Upper lobe of left lung (tissue), 6 donors: ENCODE data around the gene CD34. TPM values are rescaled to one million over a fixed set of nuclear protein-coding genes. Genes with fewer than 3 reads are reported as not detected.
"Not testable (repeated sequence)": the region's sequence is repeated elsewhere in the genome, so short reads cannot be mapped to it uniquely, and the experiment has no call there.

Source experiments
- ATAC-seq, 2 donors: fragments of 200-7000 bp; cut with Tn5 transposase; one replicate each; pipeline ENCODE4 v1.9.1; 2022; ENCODE audit warnings: mild to moderate bottlenecking in 2 of 2, moderate library complexity in 2 of 2; ENCODE audit not compliant: low FRiP score in 2 of 2
- DNase-seq, 2 donors: peaks; one replicate each; pipeline ENCODE4 v3.0.0-alpha.2; 2019 to 2020
- H3K27ac ChIP-seq, 4 donors: fragments of 200-600 bp; sonication (generic); one replicate each; pipeline ENCODE4 v1.5.1; 2016 to 2019
- H3K27me3 ChIP-seq, 4 donors: fragments of 200-600 bp; sonication (generic); one replicate each; pipeline ENCODE4 v1.5.1; 2017 to 2019
- H3K36me3 ChIP-seq, 4 donors: fragments of 200-600 bp; sonication (generic); one replicate each; pipeline ENCODE4 v1.5.1; 2016 to 2019
- H3K4me1 ChIP-seq, 4 donors: fragments of 200-600 bp; sonication (generic); one replicate each; pipeline ENCODE4 v1.5.1; 2018 to 2019
- H3K4me3 ChIP-seq, 4 donors: fragments of 200-600 bp; sonication (generic); one replicate each; pipeline ENCODE4 v1.5.1; 2017 to 2019; ENCODE audit warnings: mild to moderate bottlenecking in 2 of 4, moderate library complexity in 1 of 4
- H3K9me3 ChIP-seq, 4 donors: fragments of 200-600 bp; sonication (generic); one replicate each; pipeline ENCODE4 v1.5.1; 2018 to 2019
- EP300 ChIP-seq, 4 donors: sonication (generic); formaldehyde crosslinking; IDR thresholded peaks; one replicate each; pipeline ENCODE4 v1.5.1; 2017; ENCODE audit warnings: antibody characterized with exemption in 4 of 4, control low read depth in 2 of 4
- POLR2A ChIP-seq, 4 donors: fragments of 450-650 bp; IDR thresholded peaks; one replicate each; pipeline ENCODE4 v1.5.1; 2016 to 2017; ENCODE audit warnings: antibody characterized with exemption in 4 of 4, mild to moderate bottlenecking in 2 of 4
- POLR2AphosphoS5 ChIP-seq, 2 donors: sonication (generic); formaldehyde crosslinking; IDR thresholded peaks; one replicate each; pipeline ENCODE4 v1.5.1; 2017; ENCODE audit warnings: antibody characterized with exemption in 2 of 2
- WGBS, 2 donors: methylation state at CpG; one replicate each; pipeline ENCODE4 v1.1.5; 2017 to 2018; 5-methylcytosine and 5-hydroxymethylcytosine counted together
- total RNA-seq, 6 donors: library from RNA; depleted of rRNA in 4 of 6; stranded (reverse); fragments of >200 nt in 4 of 6; gene quantifications; one replicate each; pipeline versions ENCODE4 v1.1.0 to v1.2.1, GENCODE V29; 2016 to 2021
- TF ChIP-seq, protein P1 (sequence below), 6 experiments: fragments of 450-650 bp in 4 of 6; fragments of 200-600 bp in 2 of 6; sonication (generic) in 2 of 6; IDR thresholded peaks; one replicate each; pipeline ENCODE4 v1.5.1; 2016 to 2019; ENCODE audit warnings: antibody characterized with exemption in 6 of 6
- donor health status: DM: no; HTN: no; CAD: no; lungs with moderate emphysema.
- donor health status: DM: no; HTN: yes; CAD: no; lungs with severe emphysema.

CD34 gene
- total RNA-seq, 6 donors from 2014 or later: 8.8 to 78.2 (median 22.4) TPM

DNA sequence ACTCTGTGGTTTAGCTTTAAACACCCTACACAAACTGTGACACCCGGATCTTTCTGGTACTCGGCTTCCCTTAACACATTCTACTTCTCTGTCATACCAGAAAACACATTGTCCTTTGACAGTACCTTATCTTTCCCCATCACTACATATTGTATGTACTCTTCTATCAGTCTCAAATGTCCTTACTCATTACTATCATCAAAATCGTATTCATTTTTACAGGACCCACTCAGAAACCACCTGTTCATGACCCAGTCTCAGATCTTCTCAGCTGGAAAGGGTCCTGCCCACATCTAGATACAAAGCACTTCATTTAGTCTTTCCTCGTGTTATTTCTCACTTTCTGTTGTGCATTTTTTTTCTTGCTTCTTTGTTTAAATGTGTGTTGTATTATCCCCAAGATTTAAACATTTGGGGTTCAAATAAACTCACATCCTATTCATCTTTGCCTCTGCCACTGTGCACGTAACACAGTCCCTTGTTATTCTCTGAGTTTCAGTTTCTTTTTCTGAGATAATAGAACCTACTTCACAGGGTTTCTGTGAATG is 27.7 kb downstream of the CD34 start:
- DNase-seq (no peak), ATAC-seq (no peak)
- WGBS, 2 donors: 37% methylated on average over 5 of the region's 5 CpGs
- H3K36me3 ChIP-seq: no peaks in the 10 kb centered on the region
- H3K4me3 ChIP-seq: peak overlapping the region in 2 of 4 donors; percentile 7 to 30
- H3K9me3 ChIP-seq: no peaks in the 10 kb centered on the region
- peak overlapping the region; percentile 19 to 88 (median 76) for H3K27ac ChIP-seq
- H3K27me3 ChIP-seq: no peaks in the 10 kb centered on the region
- TF ChIP-seq POLR2AphosphoS5 (IDR thresholded peaks at IDR 0.05) (no peak), POLR2A (IDR thresholded peaks at IDR 0.05) (no peak), EP300 (IDR thresholded peaks at IDR 0.05) (no peak)
- TF ChIP-seq, protein P1, sequence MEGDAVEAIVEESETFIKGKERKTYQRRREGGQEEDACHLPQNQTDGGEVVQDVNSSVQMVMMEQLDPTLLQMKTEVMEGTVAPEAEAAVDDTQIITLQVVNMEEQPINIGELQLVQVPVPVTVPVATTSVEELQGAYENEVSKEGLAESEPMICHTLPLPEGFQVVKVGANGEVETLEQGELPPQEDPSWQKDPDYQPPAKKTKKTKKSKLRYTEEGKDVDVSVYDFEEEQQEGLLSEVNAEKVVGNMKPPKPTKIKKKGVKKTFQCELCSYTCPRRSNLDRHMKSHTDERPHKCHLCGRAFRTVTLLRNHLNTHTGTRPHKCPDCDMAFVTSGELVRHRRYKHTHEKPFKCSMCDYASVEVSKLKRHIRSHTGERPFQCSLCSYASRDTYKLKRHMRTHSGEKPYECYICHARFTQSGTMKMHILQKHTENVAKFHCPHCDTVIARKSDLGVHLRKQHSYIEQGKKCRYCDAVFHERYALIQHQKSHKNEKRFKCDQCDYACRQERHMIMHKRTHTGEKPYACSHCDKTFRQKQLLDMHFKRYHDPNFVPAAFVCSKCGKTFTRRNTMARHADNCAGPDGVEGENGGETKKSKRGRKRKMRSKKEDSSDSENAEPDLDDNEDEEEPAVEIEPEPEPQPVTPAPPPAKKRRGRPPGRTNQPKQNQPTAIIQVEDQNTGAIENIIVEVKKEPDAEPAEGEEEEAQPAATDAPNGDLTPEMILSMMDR (IDR thresholded peaks at IDR 0.05): no peak
- peaks cover 18 to 46% (median 25%) of the 10 kb centered on the region in 4 donors for H3K4me1 ChIP-seq

DNA sequence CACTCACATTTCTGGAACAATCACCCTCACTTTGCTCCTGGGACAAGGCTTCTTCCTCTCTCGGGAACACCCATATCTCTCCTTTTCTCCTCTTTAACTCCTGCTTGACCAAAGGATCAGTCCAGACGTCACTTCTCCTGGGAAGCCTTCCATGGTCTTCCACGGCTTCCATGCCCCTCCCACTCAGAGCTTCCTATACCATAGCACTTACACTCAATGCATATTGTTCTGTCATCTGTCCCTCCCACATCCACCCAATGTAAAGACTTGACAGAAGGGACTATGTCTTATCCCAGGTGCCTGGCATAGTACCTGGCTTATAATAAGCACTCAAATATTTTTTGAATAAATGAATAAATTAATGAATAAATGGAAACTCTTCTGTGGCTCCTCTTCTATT is 28.2 kb downstream of the CD34 start:
- no peaks in the 10 kb centered on the region for H3K9me3 ChIP-seq
- H3K36me3 ChIP-seq: no peaks in the 10 kb centered on the region
- H3K27me3 ChIP-seq: no peaks in the 10 kb centered on the region
- H3K4me3 ChIP-seq: peak overlapping the region in 1 of 4 donors; percentile 30
- 43 to 45% methylated on average over 3 of the region's 3 CpGs for WGBS, 2 donors
- H3K4me1 ChIP-seq: peaks cover 16 to 41% (median 23%) of the 10 kb centered on the region in 4 donors
- peak overlapping the region; percentile 28 to 88 (median 76) for H3K27ac ChIP-seq
- TF ChIP-seq POLR2AphosphoS5 (IDR thresholded peaks at IDR 0.05) (no peak), EP300 (IDR thresholded peaks at IDR 0.05) (no peak), POLR2A (IDR thresholded peaks at IDR 0.05) (no peak)
- TF ChIP-seq, protein P1 (IDR thresholded peaks at IDR 0.05): no peak
- DNase-seq (no peak), ATAC-seq (no peak)

DNA sequence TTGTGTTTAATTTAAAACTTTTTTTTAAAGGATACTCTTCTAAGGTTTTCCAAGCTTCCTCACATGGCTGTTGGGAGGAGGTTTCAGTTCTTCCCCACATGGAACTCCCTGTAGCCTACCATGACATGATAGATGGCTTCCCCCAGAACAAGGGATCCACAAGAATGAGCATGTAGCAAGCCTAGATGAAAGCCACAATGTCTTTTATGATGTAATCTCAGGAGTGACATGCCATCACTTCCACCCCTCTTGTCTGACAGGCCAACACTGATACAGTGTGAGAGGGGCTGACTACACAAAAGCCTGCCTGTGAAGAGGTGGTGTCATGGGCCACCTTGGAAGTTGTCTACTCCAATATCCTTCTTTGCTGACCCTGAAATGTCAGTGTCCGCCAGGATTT is 32.0 kb downstream of the CD34 start:
- ATAC-seq (no peak), DNase-seq (no peak)
- peaks cover 5 to 15% (median 11%) of the 10 kb centered on the region in 4 donors for H3K4me1 ChIP-seq
- WGBS, 2 donors: 88 to 90% methylated on average over 1 of the region's 1 CpG
- H3K9me3 ChIP-seq: no peaks in the 10 kb centered on the region
- no peaks in the 10 kb centered on the region for H3K36me3 ChIP-seq
- H3K27me3 ChIP-seq: no peaks in the 10 kb centered on the region
- TF ChIP-seq POLR2A (IDR thresholded peaks at IDR 0.05): no peak
- TF ChIP-seq, protein P1 (IDR thresholded peaks at IDR 0.05): no peak
- TF ChIP-seq EP300 (IDR thresholded peaks at IDR 0.05): no peak
- TF ChIP-seq POLR2AphosphoS5 (IDR thresholded peaks at IDR 0.05): no peak
- H3K4me3 ChIP-seq: no peak overlapping the region
- H3K27ac ChIP-seq: no peak overlapping the region

DNA sequence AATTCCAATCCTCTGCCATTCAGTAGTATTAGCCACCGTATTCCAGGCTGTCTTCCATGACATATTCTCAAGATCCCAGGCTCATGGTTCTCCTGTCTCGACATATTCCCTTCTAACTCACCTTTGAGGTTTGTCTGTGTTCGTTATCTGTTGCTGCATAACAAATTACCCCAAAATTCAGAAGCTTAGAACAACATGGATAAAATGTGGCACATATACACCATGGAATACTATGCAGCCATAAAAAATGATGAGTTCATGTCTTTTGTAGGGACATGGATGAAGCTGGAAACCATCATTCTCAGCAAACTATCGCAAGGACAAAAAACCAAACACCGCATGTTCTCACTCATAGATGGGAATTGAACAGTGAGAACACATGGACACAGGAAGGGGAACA is 33.0 kb downstream of the CD34 start:
- 90 to 98% methylated on average over 4 of the region's 5 CpGs for WGBS, 2 donors
- H3K36me3 ChIP-seq, H3K27me3 ChIP-seq, H3K9me3 ChIP-seq, H3K4me3 ChIP-seq, ATAC-seq, DNase-seq, H3K27ac ChIP-seq: not testable (repeated sequence)
- H3K4me1 ChIP-seq: peaks cover 11 to 22% (median 17%) of the 10 kb centered on the region in 4 donors

DNA sequence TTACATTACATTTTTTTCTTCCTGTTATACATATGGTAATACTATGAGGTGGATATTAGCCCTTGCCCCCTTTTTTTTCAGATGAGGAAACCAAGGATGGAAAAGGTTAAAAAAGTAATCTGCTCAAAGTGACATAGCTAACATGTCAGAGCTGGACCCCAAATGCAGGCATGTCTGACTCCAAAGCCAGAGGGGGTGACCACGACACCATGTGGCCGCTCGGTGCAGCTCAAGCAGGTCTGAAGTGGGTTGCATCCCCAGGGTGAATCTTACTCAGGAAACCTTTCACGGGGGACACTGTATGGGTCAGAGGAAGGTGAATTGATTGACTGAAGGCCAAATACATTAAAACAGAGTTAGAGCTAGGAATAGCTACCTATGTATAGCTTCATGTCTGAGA is 34.8 kb downstream of the CD34 start:
- WGBS, 2 donors: 51 to 66% methylated on average over 4 of the region's 4 CpGs
- DNase-seq (no peak), ATAC-seq (no peak)
- TF ChIP-seq POLR2A (IDR thresholded peaks at IDR 0.05) (no peak), POLR2AphosphoS5 (IDR thresholded peaks at IDR 0.05) (no peak)
- TF ChIP-seq, protein P1 (IDR thresholded peaks at IDR 0.05): no peak
- Histone ChIP-seq H3K27me3 (no peaks in the 10 kb centered on the region), H3K9me3 (no peaks in the 10 kb centered on the region), H3K4me3 (no peak overlapping the region), H3K27ac (peak overlapping the region in 1 of 4 donors; percentile 49), H3K36me3 (no peaks in the 10 kb centered on the region), H3K4me1 (peaks cover 16 to 29% (median 19%) of the 10 kb centered on the region in 4 donors)
